GM23338 (cell line): Measurements from ENCODE around the gene HK1. TPM values are rescaled to one million over a fixed set of nuclear protein-coding genes. Genes with fewer than 3 reads are reported as not detected.
"Not testable (repeated sequence)": the region's sequence is repeated elsewhere in the genome, so short reads cannot be mapped to it uniquely, and the experiment has no call there.

Experiments
- ATAC-seq: fragments of 200-7000 bp; cut with Tn5 transposase; 3 replicates; pipeline ENCODE4 v1.9.1; 2020
- DNase-seq: peaks from one replicate; pipeline ENCODE4 v3.0.0-alpha.2; 2015; ENCODE audit warnings: low spot score
- H2AFZ ChIP-seq: fragments of 200-600 bp; sonication (generic); 2 replicates; pipeline ENCODE4 v1.8.0; 2016; ENCODE audit warnings: antibody characterized with exemption, mild to moderate bottlenecking, moderate library complexity
- H3F3A ChIP-seq: fragments of 200-600 bp; sonication (generic); replicated peaks from 2 replicates; pipeline ENCODE4 v1.8.0; 2017; ENCODE audit warnings: antibody characterized with exemption, mixed run types, low read depth
- H3K27ac ChIP-seq: fragments of 200-600 bp; sonication (generic); 2 replicates; pipeline ENCODE4 v1.6.1; 2016; ENCODE audit warnings: low read depth
- H3K27me3 ChIP-seq: fragments of 200-600 bp; sonication (generic); 2 replicates; pipeline ENCODE4 v1.8.0; 2016; ENCODE audit warnings: mild to moderate bottlenecking, mixed run types, moderate library complexity; ENCODE audit not compliant: insufficient read depth
- H3K36me3 ChIP-seq: fragments of 200-600 bp; sonication (generic); 2 replicates; pipeline ENCODE4 v1.8.0; 2016; ENCODE audit warnings: mild to moderate bottlenecking; ENCODE audit not compliant: insufficient read depth
- H3K4me1 ChIP-seq: fragments of 200-600 bp; sonication (generic); 2 replicates; pipeline ENCODE4 v1.8.0; 2016; ENCODE audit warnings: mild to moderate bottlenecking, moderate library complexity; ENCODE audit not compliant: insufficient read depth
- H3K4me2 ChIP-seq: fragments of 200-600 bp; sonication (generic); 2 replicates; pipeline ENCODE4 v1.7.1; 2017; ENCODE audit warnings: mixed run types
- H3K4me3 ChIP-seq: fragments of 200-600 bp; sonication (generic); 2 replicates; pipeline ENCODE4 v1.6.1; 2016; ENCODE audit warnings: mixed run types
- H3K79me2 ChIP-seq: fragments of 200-600 bp; sonication (generic); replicated peaks from 2 replicates; pipeline ENCODE4 v1.8.0; 2017; ENCODE audit warnings: mild to moderate bottlenecking; ENCODE audit not compliant: insufficient read depth
- H3K9me2 ChIP-seq: fragments of 200-600 bp; sonication (generic); 2 replicates; pipeline ENCODE4 v1.8.0; 2017; ENCODE audit not compliant: insufficient read depth
- H4K20me1 ChIP-seq: fragments of 200-600 bp; sonication (generic); replicated peaks from 2 replicates; pipeline ENCODE4 v1.8.0; 2017; ENCODE audit warnings: mild to moderate bottlenecking; ENCODE audit not compliant: insufficient read depth
- H3K27ac Mint-ChIP-seq: 2 replicates; pipeline ENCODE4 v1.8.0; 2020; ENCODE audit warnings: inconsistent platforms, mild to moderate bottlenecking, moderate library complexity, mixed read lengths
- H3K27me3 Mint-ChIP-seq: 3 replicates; pipeline ENCODE4 v1.8.0; 2022; ENCODE audit warnings: low read depth, mild to moderate bottlenecking, moderate library complexity, mixed read lengths, inconsistent platforms; ENCODE audit not compliant: insufficient read depth, poor library complexity
- H3K36me3 Mint-ChIP-seq: 3 replicates; pipeline ENCODE4 v1.8.0; 2021; ENCODE audit warnings: low read depth, mild to moderate bottlenecking, inconsistent platforms, moderate library complexity, mixed read lengths
- H3K4me1 Mint-ChIP-seq: 3 replicates; pipeline ENCODE4 v1.8.0; 2020; ENCODE audit warnings: mild to moderate bottlenecking, inconsistent platforms, mixed read lengths
- H3K4me3 Mint-ChIP-seq: 3 replicates; pipeline ENCODE4 v1.8.0; 2021; ENCODE audit warnings: moderate library complexity, mild to moderate bottlenecking, inconsistent platforms, mixed read lengths
- H3K9me3 Mint-ChIP-seq: 3 replicates; pipeline ENCODE4 v1.8.0; 2020; ENCODE audit warnings: moderate library complexity, mild to moderate bottlenecking, inconsistent platforms, mixed read lengths
- CREB1 ChIP-seq: fragments of 250-450 bp; sonication (Bioruptor Pico); IDR thresholded peaks from 2 replicates; pipeline ENCODE4 v1.5.0; 2020; ENCODE audit warnings: low read depth, mild to moderate bottlenecking, moderate library complexity
- NANOG ChIP-seq: IDR thresholded peaks from 2 replicates; pipeline ENCODE4 v1.6.1; 2016; ENCODE audit warnings: antibody characterized with exemption, borderline replicate concordance
- POLR2AphosphoS5 ChIP-seq: IDR thresholded peaks from 2 replicates; pipeline ENCODE4 v1.6.1; 2016; ENCODE audit warnings: antibody characterized with exemption, low read depth
- ZNF331 ChIP-seq: fragments of 250-450 bp; sonication (Bioruptor Pico); IDR thresholded peaks from 2 replicates; pipeline ENCODE4 v1.5.0; 2020; ENCODE audit warnings: low read depth, mild to moderate bottlenecking, moderate library complexity
- ZNF462 ChIP-seq: fragments of 250-450 bp; sonication (Bioruptor Pico); IDR thresholded peaks from 2 replicates; pipeline ENCODE4 v1.5.0; 2020; ENCODE audit warnings: mild to moderate bottlenecking, moderate library complexity
- polyA plus RNA-seq: library from polyadenylated mRNA; unstranded; fragments of >200 nt; fragmentation: Nextera tagmentation; extraction: Ambion mirVana; gene quantifications from 2 replicates; pipeline ENCODE4 v1.2.1, GENCODE V29; 2016
- total RNA-seq: library from RNA; depleted of rRNA; stranded (reverse); fragments of >200 nt; shearing (Covaris generic); gene quantifications from 2 replicates; pipeline ENCODE4 v1.2.3, GENCODE V29; 2014
- TF ChIP-seq, protein P1 (sequence below), 2 experiments: fragments of 200-600 bp in 1 of 2; sonication (generic) in 1 of 2; conservative IDR thresholded peaks; 2 replicates each; pipeline versions ENCODE4 v1.5.1 to v1.6.1; 2016 to 2017; ENCODE audit warnings: antibody characterized with exemption in 2 of 2, low read depth in 2 of 2, mild to moderate bottlenecking in 2 of 2, moderate library complexity in 1 of 2

The HK1 gene
- total and polyA plus RNA-seq, 2 experiments from 2014 or later = 76.6 to 229 TPM

DNA sequence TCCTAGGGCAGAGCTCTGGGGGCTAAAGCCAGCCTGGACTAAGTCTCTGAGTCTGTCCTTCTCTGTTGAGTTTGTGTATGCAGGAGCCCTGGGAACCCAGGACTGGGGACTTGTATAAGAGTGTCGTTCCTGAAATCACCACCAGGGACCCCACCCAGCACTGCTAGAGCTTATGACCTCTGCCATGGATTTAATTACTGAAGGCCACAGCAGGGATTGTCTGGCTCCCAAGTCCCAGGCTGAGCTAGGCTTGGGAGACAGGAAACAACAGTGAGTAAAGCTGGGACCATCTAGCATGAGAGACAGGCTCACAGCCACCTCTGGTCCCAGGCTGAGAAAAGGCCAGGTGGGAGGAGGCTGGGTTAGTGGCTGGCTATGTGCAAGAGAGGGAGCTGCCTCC, 171.5 kb downstream of the HK1 start:
- H3K27ac ChIP-seq = no peak overlapping the region
- Mint-ChIP-seq H3K4me1 (peaks cover 19% of the 10 kb centered on the region), H3K4me3 (no peak overlapping the region), H3K9me3 (no peaks in the 10 kb centered on the region), H3K27me3 (peaks cover 31% of the 10 kb centered on the region), H3K27ac (no peak overlapping the region), H3K36me3 (no peaks in the 10 kb centered on the region; the same call in 2 of the 3 replicates)
- peaks cover 38% of the 10 kb centered on the region for H3K27me3 ChIP-seq
- peak; percentile 91 for DNase-seq
- H3K4me1 ChIP-seq = peaks cover 13% of the 10 kb centered on the region
- no peak for TF ChIP-seq ZNF331 (CRISPR knock-in tag)
- TF ChIP-seq, protein P1, sequence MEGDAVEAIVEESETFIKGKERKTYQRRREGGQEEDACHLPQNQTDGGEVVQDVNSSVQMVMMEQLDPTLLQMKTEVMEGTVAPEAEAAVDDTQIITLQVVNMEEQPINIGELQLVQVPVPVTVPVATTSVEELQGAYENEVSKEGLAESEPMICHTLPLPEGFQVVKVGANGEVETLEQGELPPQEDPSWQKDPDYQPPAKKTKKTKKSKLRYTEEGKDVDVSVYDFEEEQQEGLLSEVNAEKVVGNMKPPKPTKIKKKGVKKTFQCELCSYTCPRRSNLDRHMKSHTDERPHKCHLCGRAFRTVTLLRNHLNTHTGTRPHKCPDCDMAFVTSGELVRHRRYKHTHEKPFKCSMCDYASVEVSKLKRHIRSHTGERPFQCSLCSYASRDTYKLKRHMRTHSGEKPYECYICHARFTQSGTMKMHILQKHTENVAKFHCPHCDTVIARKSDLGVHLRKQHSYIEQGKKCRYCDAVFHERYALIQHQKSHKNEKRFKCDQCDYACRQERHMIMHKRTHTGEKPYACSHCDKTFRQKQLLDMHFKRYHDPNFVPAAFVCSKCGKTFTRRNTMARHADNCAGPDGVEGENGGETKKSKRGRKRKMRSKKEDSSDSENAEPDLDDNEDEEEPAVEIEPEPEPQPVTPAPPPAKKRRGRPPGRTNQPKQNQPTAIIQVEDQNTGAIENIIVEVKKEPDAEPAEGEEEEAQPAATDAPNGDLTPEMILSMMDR (conservative IDR thresholded peaks at IDR 0.05; ENCODE audit: low read depth in 2 of 2) = peak; percentile 52 to 64
- peaks cover 7% of the 10 kb centered on the region; the same call in 1 of the 2 replicates for H4K20me1 ChIP-seq
- no peaks in the 10 kb centered on the region for H3K79me2 ChIP-seq
- H2AFZ ChIP-seq = no peak overlapping the region
- H3F3A ChIP-seq = no peaks in the 10 kb centered on the region
- ATAC-seq = peak; percentile 52
- no peaks in the 10 kb centered on the region for H3K36me3 ChIP-seq
- 0 out of 2 replicates have a peak overlapping the region, but pooled peaks have one; percentile 85 for H3K4me2 ChIP-seq
- H3K9me2 ChIP-seq = no peaks in the 10 kb centered on the region
- H3K4me3 ChIP-seq = no peak overlapping the region

DNA sequence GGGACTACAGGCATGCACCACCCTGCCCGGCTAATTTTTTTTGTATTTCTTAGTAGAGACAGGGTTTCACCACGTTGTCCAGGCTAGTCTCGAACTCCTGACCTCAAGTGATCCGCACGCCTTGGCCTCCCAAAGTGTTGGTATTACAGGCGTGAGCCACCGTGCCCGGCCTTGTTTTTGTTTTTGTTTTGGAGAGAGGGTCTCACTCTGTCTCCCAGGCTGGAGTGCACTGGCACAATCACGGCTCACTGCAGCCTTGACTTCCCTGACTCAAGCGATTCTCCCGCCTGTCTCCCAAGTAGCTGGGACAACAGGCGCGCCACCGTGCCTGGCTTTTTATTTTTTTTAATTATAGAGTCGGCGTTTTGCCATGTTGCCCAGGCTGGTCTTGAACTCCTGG, 172.1 kb downstream of the HK1 start:
- ATAC-seq, H3F3A ChIP-seq, H4K20me1 ChIP-seq, H3K9me3 Mint-ChIP-seq, H3K27ac Mint-ChIP-seq, H3K36me3 Mint-ChIP-seq, H3K27ac ChIP-seq, H3K79me2 ChIP-seq, H3K36me3 ChIP-seq, H3K9me2 ChIP-seq, DNase-seq, H2AFZ ChIP-seq: not testable (repeated sequence)
- H3K4me3 Mint-ChIP-seq = peak overlapping the region; percentile 77
- peaks cover 31% of the 10 kb centered on the region for H3K27me3 Mint-ChIP-seq
- Histone ChIP-seq H3K27me3 (peaks cover 38% of the 10 kb centered on the region), H3K4me2 (peak overlapping the region; percentile 85), H3K4me3 (peak overlapping the region; percentile 95), H3K4me1 (peaks cover 13% of the 10 kb centered on the region)
- H3K4me1 Mint-ChIP-seq = peaks cover 19% of the 10 kb centered on the region

GRCh38 chr10:69451209-69451783, 173.0 kb downstream of the HK1 start, which contains the start of gene TSPAN15:
TSS of gene TSPAN15 (plus strand) at chr10:69451465. CDS start at chr10:69451595, 130 bp downstream.
- peak; percentile 90 for ATAC-seq
- Histone ChIP-seq H4K20me1 (peaks cover 7% of the 10 kb centered on the region; the same call in 1 of the 2 replicates), H3K36me3 (no peaks in the 10 kb centered on the region), H3K27ac (no peak within 1 kb of the TSS), H3K9me2 (no peaks in the 10 kb centered on the region), H3K79me2 (no peaks in the 10 kb centered on the region), H3K4me1 (peaks cover 13% of the 10 kb centered on the region), H3K4me3 (peak within 1 kb of the TSS; percentile 95), H2AFZ (peak within 1 kb of the TSS; percentile 97), H3K27me3 (peaks cover 38% of the 10 kb centered on the region), H3F3A (no peaks in the 10 kb centered on the region), H3K4me2 (peak within 1 kb of the TSS; percentile 94)
- TF ChIP-seq NANOG = no peak
- no peak for TF ChIP-seq ZNF462
- TF ChIP-seq CREB1 = peak; percentile 83
- TF ChIP-seq POLR2AphosphoS5 = peak; percentile 74
- Mint-ChIP-seq H3K4me1 (peaks cover 19% of the 10 kb centered on the region), H3K27ac (peak within 1 kb of the TSS; percentile 15; the same call in 1 of the 2 replicates), H3K9me3 (no peaks in the 10 kb centered on the region), H3K36me3 (no peaks in the 10 kb centered on the region; the same call in 2 of the 3 replicates), H3K27me3 (peaks cover 24% of the 10 kb centered on the region), H3K4me3 (peak within 1 kb of the TSS; percentile 77)
- DNase-seq = peak; percentile 96
